H1 (cell line): Measurements from ENCODE around the gene EFEMP2.

Experiments used
- CHD2 ChIP-seq: IDR thresholded peaks from 2 replicates; pipeline ENCODE4 v1.6.1; 2012; ENCODE audit warnings: low read length, improper control_type of control experiment
- CTCF ChIP-seq, 3 experiments: IDR thresholded peaks; 1 replicate in 2 of 3; 2 replicates in 1 of 3; pipeline versions ENCODE4 v1.5.1 to v1.6.1; 2011; ENCODE audit warnings: low read length in 3 of 3, mild to moderate bottlenecking in 3 of 3, inconsistent platforms in 2 of 3, low read depth in 1 of 3, moderate library complexity in 1 of 3; ENCODE audit not compliant: insufficient read depth in 1 of 3; ENCODE audit errors: control extremely low read depth in 1 of 3
- MAX ChIP-seq: IDR thresholded peaks from 2 replicates; pipeline ENCODE4 v1.6.1; 2012; ENCODE audit warnings: inconsistent platforms
- POLR2A ChIP-seq, 2 experiments: IDR thresholded peaks; 1 replicate in 1 of 2; 2 replicates in 1 of 2; pipeline ENCODE4 v1.6.1; 2011; ENCODE audit warnings: low read depth in 2 of 2, low read length in 2 of 2, mild to moderate bottlenecking in 2 of 2; ENCODE audit errors: control extremely low read depth in 1 of 2
- POLR2AphosphoS5 ChIP-seq: IDR thresholded peaks from 2 replicates; pipeline ENCODE4 v1.6.1; 2011; ENCODE audit warnings: low read depth, low read length
- RAD21 ChIP-seq, 2 experiments: IDR thresholded peaks in 1 of 2; conservative IDR thresholded peaks in 1 of 2; 2 replicates each; pipeline ENCODE4 v1.6.1; 2011; ENCODE audit warnings: low read depth in 2 of 2, low read length in 2 of 2, improper control_type of control experiment in 1 of 2, inconsistent platforms in 1 of 2, mild to moderate bottlenecking in 1 of 2, moderate library complexity in 1 of 2
- USF2 ChIP-seq: IDR thresholded peaks from 2 replicates; pipeline ENCODE4 v1.6.1; 2011; ENCODE audit warnings: low read length, improper control_type of control experiment

GRCh38 chr11:65906602-65907001 lies 34.0 kb upstream of the EFEMP2 start:
- TF ChIP-seq USF2 (no peak), POLR2AphosphoS5 (no peak), RAD21 (IDR thresholded peaks at IDR 0.05 in 1 of 2, conservative IDR thresholded peaks at IDR 0.05 in 1 of 2; ENCODE audit: low read depth in 2 of 2, low read length in 2 of 2) (no peak), CHD2 (no peak), POLR2A (IDR thresholded peaks at IDR 0.05; ENCODE audit: control extremely low read depth in 1 of 2, low read depth in 2 of 2, low read length in 2 of 2) (no peak), MAX (no peak), CTCF (IDR thresholded peaks at IDR 0.05; ENCODE audit: control extremely low read depth in 1 of 3, insufficient read depth in 1 of 3, low read depth in 1 of 3, low read length in 3 of 3) (no peak)
